Measurements from ENCODE around the gene ASCC3. TPM values are rescaled to one million over a fixed set of nuclear protein-coding genes. Genes with fewer than 3 reads are reported as not detected.

Gene ASCC3
- total and polyA plus RNA-seq, 2 experiments from 2014 or later, result 92.9 to 129 TPM

DNA sequence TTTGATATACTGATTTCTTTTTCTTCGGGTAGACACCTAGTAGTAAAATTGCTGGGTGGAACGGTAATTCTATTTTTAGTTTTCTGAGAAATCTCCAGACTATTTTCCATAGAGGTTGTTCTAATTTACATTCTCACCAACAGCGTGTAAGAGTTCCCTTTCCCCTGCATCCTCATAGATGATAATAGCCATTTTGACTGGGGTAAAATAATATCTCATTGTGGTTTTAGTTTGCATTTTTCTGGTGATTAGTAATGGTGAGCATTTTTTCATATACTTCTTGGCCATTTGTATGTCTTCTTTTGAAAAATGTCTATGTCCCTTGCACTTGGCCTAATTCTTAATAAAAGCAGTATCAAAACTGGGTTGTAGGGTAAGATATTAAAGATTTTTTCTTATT is 267.5 kb downstream of the ASCC3 start:
- no peaks in the 10 kb centered on the region for H3K4me1 ChIP-seq (ENCODE audit: insufficient read depth)
- Mint-ChIP-seq H3K9me3 (no peaks in the 10 kb centered on the region), H3K4me3 (no peak overlapping the region), H3K27me3 (ENCODE audit: insufficient read depth, low read depth, poor library complexity) (peaks cover 2% of the 10 kb centered on the region), H3K36me3 (ENCODE audit: low read depth) (no peaks in the 10 kb centered on the region), H3K4me1 (no peaks in the 10 kb centered on the region), H3K27ac (no peak overlapping the region)
- no peaks in the 10 kb centered on the region for H3F3A ChIP-seq (replicated peaks; ENCODE audit: low read depth)
- no peaks in the 10 kb centered on the region for H4K20me1 ChIP-seq (replicated peaks; ENCODE audit: insufficient read depth)
- H3K9me2 ChIP-seq (ENCODE audit: insufficient read depth), result no peaks in the 10 kb centered on the region
- H3K27me3 ChIP-seq (ENCODE audit: insufficient read depth), result no peaks in the 10 kb centered on the region
- ATAC-seq (no peak), DNase-seq (ENCODE audit: low spot score) (no peak)
- no peaks in the 10 kb centered on the region for H3K36me3 ChIP-seq (ENCODE audit: insufficient read depth)
- H2AFZ ChIP-seq, result no peak overlapping the region
- H3K4me2 ChIP-seq, result no peak overlapping the region
- no peaks in the 10 kb centered on the region for H3K79me2 ChIP-seq (replicated peaks; ENCODE audit: insufficient read depth)
- H3K4me3 ChIP-seq, result no peak overlapping the region
- TF ChIP-seq, protein P1, sequence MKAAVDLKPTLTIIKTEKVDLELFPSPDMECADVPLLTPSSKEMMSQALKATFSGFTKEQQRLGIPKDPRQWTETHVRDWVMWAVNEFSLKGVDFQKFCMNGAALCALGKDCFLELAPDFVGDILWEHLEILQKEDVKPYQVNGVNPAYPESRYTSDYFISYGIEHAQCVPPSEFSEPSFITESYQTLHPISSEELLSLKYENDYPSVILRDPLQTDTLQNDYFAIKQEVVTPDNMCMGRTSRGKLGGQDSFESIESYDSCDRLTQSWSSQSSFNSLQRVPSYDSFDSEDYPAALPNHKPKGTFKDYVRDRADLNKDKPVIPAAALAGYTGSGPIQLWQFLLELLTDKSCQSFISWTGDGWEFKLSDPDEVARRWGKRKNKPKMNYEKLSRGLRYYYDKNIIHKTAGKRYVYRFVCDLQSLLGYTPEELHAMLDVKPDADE (IDR thresholded peaks at IDR 0.05), result no peak
- TF ChIP-seq JUNB (IDR thresholded peaks at IDR 0.05; ENCODE audit: unreplicated experiment) (no peak), EZH2 (IDR thresholded peaks at IDR 0.05; ENCODE audit: low read depth, unreplicated experiment) (no peak), CREB1 (CRISPR knock-in tag; IDR thresholded peaks at IDR 0.05; ENCODE audit: low read depth) (no peak), POLR2AphosphoS5 (IDR thresholded peaks at IDR 0.05; ENCODE audit: low read depth) (no peak), ZNF114 (CRISPR knock-in tag; IDR thresholded peaks at IDR 0.05) (no peak), STAT1 (IDR thresholded peaks at IDR 0.05; ENCODE audit: unreplicated experiment) (no peak), ZNF331 (CRISPR knock-in tag; IDR thresholded peaks at IDR 0.05; ENCODE audit: low read depth) (no peak), EZH2phosphoT487 (IDR thresholded peaks at IDR 0.05; ENCODE audit: unreplicated experiment) (no peak), NANOG (IDR thresholded peaks at IDR 0.05; ENCODE audit: borderline replicate concordance) (no peak)
- TF ChIP-seq, protein P2, sequence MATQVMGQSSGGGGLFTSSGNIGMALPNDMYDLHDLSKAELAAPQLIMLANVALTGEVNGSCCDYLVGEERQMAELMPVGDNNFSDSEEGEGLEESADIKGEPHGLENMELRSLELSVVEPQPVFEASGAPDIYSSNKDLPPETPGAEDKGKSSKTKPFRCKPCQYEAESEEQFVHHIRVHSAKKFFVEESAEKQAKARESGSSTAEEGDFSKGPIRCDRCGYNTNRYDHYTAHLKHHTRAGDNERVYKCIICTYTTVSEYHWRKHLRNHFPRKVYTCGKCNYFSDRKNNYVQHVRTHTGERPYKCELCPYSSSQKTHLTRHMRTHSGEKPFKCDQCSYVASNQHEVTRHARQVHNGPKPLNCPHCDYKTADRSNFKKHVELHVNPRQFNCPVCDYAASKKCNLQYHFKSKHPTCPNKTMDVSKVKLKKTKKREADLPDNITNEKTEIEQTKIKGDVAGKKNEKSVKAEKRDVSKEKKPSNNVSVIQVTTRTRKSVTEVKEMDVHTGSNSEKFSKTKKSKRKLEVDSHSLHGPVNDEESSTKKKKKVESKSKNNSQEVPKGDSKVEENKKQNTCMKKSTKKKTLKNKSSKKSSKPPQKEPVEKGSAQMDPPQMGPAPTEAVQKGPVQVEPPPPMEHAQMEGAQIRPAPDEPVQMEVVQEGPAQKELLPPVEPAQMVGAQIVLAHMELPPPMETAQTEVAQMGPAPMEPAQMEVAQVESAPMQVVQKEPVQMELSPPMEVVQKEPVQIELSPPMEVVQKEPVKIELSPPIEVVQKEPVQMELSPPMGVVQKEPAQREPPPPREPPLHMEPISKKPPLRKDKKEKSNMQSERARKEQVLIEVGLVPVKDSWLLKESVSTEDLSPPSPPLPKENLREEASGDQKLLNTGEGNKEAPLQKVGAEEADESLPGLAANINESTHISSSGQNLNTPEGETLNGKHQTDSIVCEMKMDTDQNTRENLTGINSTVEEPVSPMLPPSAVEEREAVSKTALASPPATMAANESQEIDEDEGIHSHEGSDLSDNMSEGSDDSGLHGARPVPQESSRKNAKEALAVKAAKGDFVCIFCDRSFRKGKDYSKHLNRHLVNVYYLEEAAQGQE (IDR thresholded peaks at IDR 0.05; ENCODE audit: unreplicated experiment), result no peak
- TF ChIP-seq, protein P3, sequence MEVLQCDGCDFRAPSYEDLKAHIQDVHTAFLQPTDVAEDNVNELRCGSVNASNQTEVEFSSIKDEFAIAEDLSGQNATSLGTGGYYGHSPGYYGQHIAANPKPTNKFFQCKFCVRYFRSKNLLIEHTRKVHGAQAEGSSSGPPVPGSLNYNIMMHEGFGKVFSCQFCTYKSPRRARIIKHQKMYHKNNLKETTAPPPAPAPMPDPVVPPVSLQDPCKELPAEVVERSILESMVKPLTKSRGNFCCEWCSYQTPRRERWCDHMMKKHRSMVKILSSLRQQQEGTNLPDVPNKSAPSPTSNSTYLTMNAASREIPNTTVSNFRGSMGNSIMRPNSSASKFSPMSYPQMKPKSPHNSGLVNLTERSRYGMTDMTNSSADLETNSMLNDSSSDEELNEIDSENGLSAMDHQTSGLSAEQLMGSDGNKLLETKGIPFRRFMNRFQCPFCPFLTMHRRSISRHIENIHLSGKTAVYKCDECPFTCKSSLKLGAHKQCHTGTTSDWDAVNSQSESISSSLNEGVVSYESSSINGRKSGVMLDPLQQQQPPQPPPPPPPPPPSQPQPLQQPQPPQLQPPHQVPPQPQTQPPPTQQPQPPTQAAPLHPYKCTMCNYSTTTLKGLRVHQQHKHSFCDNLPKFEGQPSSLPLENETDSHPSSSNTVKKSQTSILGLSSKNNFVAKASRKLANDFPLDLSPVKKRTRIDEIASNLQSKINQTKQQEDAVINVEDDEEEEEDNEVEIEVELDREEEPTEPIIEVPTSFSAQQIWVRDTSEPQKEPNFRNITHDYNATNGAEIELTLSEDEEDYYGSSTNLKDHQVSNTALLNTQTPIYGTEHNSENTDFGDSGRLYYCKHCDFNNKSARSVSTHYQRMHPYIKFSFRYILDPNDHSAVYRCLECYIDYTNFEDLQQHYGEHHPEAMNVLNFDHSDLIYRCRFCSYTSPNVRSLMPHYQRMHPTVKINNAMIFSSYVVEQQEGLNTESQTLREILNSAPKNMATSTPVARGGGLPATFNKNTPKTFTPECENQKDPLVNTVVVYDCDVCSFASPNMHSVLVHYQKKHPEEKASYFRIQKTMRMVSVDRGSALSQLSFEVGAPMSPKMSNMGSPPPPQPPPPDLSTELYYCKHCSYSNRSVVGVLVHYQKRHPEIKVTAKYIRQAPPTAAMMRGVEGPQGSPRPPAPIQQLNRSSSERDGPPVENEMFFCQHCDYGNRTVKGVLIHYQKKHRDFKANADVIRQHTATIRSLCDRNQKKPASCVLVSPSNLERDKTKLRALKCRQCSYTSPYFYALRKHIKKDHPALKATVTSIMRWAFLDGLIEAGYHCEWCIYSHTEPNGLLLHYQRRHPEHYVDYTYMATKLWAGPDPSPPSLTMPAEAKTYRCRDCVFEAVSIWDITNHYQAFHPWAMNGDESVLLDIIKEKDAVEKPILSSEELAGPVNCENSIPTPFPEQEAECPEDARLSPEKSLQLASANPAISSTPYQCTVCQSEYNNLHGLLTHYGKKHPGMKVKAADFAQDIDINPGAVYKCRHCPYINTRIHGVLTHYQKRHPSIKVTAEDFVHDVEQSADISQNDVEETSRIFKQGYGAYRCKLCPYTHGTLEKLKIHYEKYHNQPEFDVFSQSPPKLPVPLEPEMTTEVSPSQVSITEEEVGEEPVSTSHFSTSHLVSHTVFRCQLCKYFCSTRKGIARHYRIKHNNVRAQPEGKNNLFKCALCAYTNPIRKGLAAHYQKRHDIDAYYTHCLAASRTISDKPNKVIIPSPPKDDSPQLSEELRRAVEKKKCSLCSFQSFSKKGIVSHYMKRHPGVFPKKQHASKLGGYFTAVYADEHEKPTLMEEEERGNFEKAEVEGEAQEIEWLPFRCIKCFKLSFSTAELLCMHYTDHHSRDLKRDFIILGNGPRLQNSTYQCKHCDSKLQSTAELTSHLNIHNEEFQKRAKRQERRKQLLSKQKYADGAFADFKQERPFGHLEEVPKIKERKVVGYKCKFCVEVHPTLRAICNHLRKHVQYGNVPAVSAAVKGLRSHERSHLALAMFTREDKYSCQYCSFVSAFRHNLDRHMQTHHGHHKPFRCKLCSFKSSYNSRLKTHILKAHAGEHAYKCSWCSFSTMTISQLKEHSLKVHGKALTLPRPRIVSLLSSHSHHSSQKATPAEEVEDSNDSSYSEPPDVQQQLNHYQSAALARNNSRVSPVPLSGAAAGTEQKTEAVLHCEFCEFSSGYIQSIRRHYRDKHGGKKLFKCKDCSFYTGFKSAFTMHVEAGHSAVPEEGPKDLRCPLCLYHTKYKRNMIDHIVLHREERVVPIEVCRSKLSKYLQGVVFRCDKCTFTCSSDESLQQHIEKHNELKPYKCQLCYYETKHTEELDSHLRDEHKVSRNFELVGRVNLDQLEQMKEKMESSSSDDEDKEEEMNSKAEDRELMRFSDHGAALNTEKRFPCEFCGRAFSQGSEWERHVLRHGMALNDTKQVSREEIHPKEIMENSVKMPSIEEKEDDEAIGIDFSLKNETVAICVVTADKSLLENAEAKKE (CRISPR knock-in tag; IDR thresholded peaks at IDR 0.05), result no peak
- TF ChIP-seq, protein P4, sequence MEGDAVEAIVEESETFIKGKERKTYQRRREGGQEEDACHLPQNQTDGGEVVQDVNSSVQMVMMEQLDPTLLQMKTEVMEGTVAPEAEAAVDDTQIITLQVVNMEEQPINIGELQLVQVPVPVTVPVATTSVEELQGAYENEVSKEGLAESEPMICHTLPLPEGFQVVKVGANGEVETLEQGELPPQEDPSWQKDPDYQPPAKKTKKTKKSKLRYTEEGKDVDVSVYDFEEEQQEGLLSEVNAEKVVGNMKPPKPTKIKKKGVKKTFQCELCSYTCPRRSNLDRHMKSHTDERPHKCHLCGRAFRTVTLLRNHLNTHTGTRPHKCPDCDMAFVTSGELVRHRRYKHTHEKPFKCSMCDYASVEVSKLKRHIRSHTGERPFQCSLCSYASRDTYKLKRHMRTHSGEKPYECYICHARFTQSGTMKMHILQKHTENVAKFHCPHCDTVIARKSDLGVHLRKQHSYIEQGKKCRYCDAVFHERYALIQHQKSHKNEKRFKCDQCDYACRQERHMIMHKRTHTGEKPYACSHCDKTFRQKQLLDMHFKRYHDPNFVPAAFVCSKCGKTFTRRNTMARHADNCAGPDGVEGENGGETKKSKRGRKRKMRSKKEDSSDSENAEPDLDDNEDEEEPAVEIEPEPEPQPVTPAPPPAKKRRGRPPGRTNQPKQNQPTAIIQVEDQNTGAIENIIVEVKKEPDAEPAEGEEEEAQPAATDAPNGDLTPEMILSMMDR (conservative IDR thresholded peaks at IDR 0.05; ENCODE audit: low read depth in 2 of 2), result no peak
- H3K27ac ChIP-seq (ENCODE audit: low read depth), result no peak overlapping the region

All from GM23338 (cell line).